HG03432 (cell line): ENCODE results near the gene ERBB4.
"Not testable (repeated sequence)": the region's sequence is repeated elsewhere in the genome, so short reads cannot be mapped to it uniquely, and the experiment has no call there.

Experiments used
- ATAC-seq: cut with Tn5 transposase; IDR thresholded peaks from one replicate; pipeline ENCODE4 v1.9.1; 2021; ENCODE audit warnings: mild to moderate bottlenecking, moderate library complexity; ENCODE audit not compliant: unreplicated experiment

Gene ERBB4

DNA sequence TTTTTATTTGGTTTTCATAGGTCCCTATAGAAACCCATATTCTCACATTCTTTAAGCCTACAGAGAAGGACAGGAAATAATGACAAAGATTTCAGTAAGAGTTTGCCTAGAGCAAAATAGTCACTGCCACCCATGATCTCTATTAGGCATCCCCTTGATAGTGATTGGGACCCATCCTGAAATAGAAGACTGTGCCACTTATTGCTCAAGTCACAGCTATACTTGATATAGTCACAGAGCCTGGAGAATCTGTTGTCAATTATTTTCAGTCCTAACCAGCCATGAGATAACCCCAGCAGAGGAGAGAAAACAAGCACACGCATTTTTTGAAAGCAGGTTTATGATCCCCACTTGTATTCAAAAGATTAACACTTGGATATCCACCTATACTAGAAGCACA, 8.2 kb downstream of the ERBB4 start:
- no peak for ATAC-seq

DNA sequence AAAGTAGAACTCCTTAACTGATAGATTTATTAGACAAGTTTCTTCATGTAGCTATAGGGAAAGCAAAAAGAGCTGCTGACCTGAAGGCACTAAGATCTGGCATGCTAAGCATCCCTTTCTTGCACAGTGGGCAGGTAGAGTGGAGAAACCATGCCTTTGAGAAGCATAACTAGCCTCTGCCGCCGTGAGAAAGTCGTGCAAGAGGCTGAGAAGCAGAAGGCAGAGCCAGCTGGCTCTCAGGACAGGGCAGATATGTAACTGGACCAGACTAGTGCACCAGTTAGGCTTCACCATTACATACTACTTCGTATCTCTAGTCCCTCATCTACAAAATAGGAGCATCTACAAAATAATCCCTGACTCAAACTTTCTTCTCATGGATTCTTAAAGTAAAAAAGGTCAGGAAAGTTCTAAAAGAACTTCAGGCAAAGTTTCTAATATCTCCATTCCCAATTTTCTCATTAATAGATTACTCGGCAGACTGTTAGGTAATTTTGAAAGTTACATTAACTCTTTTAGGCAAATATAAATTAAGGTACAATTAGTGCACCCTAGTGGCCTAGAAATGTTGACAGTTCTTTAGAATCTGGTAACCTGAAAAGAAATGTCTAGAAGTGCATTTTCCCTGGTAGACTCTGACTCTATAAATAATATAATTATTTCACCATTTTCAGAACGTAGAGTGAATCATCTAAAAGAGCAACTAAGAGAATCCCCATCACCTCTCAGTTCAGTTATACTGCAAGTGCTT, 10.3 kb downstream of the ERBB4 start:
- ATAC-seq, result no peak

DNA sequence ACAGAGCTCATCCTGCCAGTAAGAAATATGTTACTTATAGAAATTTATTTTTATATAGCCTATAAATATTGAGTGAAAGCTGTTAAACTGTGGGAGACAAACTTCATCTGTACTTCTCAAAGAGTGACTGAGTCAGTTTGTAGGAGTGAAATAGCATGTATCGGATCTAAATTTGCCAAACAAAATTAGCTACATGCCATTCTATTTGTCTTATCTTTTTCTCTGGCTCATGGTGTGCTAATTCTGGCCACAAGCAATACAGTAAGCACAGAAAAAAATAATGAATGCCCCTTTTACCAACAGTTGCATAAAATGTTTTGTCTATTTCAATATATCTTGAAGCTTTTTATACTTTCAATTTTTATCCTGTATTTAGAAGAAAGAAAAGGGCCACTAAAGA, 12.5 kb downstream of the ERBB4 start:
- ATAC-seq, result no peak

DNA sequence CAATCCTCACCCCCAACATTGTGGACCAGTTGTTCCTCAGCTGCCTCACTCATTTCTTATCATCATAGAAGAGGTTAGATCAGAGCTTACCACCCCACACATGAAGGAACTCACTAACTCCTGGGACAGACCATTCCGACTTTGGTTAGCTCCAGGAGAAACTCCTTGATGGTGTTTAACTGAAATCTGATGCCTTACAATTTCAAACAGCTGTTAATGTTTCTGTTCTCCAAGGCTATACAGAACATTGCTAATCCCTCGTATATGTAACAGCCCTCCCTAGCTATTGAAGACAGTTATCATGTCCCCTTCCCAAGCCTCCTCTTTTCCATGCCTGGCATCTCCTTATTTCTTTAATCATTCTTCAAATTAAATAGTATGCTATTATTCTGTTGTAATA, 14.8 kb downstream of the ERBB4 start:
- ATAC-seq, result no peak

DNA sequence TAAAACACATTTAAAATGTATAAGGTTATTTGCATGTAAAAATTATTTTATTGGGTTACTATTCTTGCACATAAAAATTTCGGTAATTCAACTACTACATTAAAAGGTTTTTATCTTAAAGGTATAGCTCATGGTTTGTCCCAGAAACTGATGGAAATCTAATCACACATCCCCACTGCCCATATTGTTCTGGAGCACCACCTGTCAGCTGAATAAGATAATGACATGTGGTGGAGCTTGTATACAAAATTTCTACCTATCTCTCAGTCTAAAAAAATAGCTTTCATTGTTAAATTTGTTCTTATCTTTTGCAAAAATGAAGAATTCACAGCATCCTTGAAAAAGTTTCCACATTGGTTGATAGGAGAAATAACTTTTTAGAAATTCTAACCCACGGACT, 18.3 kb downstream of the ERBB4 start:
- no peak for ATAC-seq

DNA sequence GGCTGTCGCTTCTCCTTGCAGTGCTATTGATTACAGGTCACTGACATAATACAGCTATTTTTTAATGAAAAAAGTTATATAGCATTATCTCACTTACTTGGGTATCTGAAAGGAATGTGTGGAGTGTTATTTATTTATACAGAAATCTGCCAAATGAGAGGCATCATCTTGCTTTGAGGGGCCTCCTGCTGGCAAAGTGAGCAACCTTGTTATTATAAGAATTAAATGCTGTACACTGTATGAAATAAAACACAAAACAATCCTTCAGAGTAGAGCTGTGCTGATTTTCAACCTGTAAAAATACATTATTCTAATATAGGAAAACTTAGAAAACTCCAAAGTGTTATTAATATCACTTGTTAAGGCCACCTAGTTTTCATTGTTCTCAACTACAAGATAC, 20.9 kb downstream of the ERBB4 start:
- ATAC-seq, result no peak

DNA sequence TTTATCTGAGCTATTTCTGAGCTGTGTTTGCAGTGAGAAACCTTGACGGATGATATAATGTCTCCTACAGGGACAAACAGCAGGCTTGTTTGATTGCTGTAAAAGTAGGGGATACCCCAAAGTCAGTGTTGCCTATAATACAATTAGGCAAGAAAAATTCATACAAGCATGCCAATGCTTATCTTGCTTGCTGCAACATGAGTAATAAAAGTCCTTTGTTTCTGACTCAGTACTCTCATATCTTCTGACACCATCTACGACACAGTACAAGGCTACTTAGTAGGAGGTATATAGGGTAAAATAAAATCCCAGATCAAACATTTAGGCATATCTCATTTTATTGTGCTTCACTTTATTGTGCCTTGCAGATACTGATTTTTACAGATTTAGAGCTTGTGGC, 33.0 kb downstream of the ERBB4 start:
- ATAC-seq, result peak; percentile 83

DNA sequence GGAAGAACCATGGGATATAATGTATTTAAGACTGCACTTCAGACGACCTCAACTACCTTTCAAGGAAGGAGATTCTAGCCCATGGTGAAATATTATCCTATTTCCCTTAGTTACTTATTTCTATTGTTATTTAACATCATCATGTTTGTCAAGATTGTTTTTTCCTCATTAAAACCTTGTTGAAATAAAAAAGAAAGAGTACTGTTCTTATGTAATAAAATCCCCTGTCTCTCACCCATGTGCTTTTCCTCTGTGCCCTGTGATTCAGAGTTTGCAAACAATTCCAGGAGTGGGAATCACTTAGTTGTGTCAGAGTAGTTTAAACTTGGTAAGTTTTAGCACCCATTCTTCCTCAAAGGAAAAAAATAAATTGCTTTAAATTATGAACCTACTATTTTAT, 43.6 kb downstream of the ERBB4 start:
- no peak for ATAC-seq

DNA sequence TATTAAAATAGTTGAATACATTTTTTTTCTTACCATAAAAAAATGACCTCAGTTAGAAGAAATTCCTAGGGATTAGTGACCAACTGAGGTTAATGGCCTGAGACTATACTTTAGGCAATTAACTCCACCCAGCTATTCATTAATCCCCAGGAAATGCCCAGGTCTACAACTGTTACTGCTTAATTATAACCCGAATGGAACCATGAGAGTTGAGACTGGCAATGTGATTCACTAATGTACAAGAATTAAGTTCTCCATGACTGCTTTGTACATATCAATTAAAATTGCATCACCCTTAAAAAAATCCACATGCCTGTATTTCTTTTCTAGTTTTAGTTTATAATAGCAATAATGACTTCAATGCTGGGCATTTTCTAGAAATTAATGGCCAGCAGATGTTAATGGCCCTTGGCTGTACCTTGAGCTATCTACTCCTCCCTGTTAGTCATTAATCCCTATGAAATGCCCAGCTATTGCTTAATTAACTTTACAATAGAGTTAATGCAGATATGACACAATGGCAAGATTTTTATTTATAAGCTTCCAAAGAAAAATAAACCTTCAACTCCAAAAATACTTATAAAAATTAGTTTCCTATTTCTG, 44.1 kb downstream of the ERBB4 start:
- no peak for ATAC-seq

DNA sequence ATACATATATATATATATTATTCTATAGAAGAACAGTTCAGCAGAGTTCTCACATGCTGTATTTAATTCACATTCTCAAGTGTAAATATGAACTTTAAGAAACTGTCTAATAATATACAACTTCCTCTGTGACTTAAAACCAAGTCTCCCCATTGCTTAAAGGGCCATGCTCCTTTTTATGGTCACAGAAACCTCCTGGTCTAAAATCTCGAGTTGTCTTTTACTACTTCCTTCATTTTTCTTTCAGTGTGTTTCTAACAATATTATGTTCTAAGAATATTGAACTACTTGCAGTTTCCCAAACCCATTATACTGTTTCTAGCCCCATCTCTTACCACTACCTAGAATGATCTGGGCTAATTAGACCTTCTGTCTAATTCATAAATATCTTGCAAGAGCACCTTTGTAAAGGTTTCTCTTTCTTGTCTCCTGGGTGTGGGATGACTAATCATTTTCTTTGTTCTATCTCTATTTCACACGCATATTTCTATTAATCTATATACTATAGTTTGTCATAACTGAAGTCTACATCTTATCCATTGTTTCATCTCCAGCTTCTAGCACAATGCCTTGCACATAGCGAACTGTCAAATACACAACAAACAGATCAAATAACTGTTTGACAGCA, 48.8 kb downstream of the ERBB4 start:
- ATAC-seq, result peak; percentile 84

DNA sequence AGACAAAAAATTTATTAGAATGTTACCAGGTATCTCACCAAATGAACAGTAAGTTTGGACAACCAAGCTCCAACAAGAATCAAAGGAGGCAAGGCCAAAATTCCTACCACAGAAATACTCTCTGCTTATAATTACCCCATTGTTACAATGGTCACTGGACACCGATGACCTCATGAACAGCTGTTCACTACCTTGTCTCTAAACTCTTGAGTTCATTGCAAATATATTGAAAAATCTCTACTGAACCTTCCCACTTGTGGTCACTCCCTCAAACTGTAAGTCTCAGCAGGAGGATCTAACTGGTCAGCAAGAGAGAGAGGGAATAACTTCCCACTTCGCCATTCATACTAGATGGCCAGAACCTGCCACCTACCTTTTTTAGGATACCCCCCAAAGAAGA, 50.0 kb downstream of the ERBB4 start:
- ATAC-seq, result no peak

DNA sequence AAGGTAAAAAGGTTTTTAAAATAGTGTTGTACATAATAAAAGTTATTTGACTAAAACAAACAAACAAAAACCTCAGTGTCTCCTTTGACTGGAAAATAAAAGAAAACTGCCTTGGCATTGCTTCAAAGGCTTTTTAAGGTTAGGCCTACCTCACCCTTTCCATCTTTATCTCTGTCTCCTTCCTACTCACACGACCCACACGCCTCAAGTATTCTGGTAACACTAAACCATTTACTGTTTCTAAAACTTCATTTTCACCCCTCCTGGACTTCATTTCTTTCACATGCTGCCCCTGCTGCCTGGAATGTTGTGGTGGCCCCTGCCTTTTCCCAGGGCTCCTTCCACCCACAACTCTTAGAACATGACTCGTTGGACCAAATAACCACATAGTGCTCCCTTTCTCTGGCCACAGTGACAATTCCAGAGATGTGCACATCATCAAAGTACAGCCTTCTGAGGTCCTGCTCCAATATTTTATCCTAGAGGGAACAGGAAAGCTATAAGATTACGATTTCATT, 54.0 kb downstream of the ERBB4 start:
- no peak for ATAC-seq

DNA sequence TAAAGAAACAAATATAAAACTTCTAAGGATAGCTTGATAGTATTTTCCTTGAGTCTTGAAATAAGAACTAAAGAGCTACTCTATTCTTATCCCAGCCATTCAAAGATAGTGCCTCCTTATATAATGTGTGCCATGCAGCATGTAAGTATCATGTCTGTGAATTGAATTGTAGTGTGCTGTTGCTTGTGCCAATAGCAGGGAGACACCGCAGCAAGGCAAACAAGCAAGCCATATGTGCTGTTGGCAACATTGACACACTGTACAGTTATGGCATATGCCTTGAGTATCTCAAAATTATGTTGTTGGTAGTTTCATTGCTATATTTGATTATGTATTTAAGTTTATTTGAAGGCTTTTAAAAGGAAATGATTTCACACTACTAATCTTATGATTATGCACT, 58.2 kb downstream of the ERBB4 start:
- ATAC-seq, result no peak

DNA sequence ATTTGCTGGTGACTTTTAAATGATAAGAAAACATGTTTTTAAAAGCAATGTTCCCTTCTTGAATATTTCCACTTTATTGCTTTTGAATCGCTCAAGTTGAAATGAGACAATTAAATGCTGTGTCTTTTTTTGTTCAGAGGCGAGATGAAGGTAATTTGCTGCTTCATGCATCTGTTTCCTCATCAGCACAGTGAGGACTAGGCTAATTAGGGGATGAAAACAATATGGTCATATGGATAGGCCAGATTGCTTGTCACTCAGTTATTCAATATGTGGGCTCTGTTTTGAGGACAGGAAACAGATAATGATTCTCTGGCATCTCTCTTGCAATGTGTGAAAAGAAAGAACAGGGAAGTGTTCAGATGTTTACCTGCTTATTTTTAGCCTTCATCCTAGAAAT, 61.0 kb downstream of the ERBB4 start:
- ATAC-seq, result no peak

DNA sequence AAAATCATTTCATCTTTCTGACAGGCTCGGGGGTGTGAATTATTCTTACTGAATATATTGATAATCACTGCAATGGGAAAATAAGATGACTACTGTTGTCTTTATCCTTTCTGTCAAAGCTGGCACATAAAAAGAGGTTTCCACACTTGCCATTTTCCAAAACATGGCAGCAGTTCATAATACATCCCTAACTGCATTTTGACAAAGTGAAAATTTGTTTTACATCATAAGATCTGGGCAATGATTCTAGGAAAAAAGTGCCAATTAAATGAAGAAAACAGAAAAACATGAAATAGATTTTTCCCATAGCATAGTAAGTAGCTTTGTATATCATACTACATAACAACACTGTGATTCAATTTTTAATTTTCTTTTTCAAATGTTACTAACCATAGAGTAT, 65.4 kb downstream of the ERBB4 start:
- ATAC-seq, result no peak

DNA sequence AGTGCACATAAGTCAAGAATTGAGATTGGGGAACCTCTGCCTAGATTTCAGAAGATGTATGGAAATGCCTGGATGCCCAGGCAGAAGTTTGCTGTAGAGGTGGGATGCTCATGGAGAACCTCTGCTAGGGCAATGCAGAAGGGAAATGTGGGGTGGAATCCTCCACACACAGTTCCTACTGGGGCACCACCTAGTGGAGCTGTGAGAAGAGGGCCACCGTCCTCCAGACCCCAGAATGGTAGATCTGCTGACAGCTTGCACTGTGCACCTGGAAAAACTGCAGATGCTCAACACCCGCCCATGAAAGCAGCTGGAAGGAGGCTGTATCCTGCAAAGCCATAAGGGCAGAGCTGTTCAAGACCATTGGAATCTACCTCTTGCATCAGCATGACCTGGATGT, 71.1 kb downstream of the ERBB4 start:
- not testable (repeated sequence) for ATAC-seq

DNA sequence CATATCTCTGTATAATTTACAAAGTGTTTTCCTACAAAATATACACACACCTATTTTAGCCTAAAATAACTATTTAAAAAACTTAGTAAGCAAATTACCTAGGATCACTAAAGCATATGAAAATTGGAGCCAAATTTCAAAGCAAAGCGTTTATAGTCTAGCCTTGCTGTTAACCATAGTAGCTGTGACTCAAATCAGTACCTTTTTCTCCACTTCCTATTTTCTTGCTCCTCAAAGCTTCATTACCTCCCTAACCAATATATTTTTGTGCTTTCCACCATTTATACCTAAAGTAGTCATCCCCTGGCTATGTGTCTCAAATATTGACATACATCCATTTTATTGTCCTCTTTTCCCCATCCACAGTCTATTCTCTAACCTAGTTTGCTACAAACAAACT, 73.1 kb downstream of the ERBB4 start:
- peak; percentile 48 for ATAC-seq

DNA sequence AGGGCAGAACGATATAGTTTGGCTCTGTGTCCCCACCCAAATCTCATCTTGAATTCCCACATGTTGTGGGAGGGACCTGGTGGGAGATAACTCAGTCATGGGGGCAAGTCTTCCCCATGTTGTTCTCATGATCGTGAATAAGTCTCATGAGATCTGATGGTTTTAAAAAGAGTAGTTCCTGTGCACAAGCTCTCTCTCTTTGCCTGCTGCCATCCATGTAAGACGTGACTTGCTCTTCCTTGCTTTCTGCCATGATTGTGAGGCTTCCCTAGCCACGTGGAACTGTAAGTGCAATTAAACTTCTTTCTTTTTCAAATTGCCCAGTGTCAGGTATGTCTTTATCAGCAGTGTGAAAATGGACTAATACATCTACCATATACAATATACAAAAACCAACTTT, 76.9 kb downstream of the ERBB4 start:
- ATAC-seq, result not testable (repeated sequence)

DNA sequence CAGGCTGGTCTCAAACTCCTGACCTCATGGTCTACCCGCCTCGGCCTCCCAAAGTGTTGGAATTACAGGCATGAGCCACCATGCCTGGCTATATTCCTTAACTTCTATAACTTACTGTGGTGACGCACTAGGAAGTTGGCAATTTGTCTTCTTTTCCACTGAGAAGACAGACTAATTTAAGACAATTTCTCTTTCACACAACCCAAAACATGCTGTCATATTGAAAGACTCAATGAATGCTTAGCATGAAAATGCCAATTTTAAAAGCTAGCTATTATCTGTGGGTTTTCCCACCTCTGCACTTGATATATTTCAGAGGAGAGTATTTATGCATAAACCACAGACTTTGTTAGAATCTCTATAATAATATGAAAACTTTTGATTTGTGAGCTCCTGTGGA, 84.5 kb downstream of the ERBB4 start:
- no peak for ATAC-seq

DNA sequence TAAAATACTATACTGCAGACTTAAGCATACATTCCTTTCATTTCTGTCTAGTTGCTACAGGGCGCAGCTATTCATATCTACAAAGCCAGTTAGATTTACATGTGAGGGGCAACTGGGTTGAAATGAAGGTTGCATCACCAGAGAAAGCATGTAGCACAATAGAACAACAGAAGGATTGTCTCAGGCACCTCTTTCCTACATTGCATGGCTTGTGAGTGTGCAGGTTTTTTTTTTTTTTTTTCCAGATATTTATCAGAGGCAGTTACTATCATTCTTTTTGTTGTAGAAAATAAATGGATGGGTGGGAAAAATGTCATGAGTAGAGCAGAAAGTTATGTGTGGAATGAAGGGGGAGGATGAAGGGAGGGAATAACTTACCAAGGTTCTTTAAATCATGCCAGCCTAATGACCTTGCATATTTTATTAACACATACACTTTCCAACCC, 86.8 kb downstream of the ERBB4 start:
- ATAC-seq, result no peak

DNA sequence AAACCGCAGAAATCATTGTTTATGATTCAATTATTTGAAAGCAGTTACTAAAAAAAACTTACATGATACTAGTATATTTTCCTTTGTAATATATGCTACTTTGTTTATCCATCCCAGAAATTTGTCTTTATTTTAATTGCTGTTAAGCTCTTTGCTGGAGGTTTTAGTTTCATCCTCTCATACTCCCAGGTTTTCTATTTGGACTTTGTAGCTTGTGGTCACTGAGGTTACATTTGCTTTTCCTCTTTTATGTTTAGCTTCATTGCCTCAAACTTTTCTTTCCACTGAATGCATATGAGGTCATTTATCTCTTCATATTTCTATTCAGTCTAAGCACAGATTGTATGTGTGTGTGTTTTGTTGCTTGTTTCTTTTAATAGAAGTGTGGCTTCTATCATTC, 89.9 kb downstream of the ERBB4 start:
- no peak for ATAC-seq

DNA sequence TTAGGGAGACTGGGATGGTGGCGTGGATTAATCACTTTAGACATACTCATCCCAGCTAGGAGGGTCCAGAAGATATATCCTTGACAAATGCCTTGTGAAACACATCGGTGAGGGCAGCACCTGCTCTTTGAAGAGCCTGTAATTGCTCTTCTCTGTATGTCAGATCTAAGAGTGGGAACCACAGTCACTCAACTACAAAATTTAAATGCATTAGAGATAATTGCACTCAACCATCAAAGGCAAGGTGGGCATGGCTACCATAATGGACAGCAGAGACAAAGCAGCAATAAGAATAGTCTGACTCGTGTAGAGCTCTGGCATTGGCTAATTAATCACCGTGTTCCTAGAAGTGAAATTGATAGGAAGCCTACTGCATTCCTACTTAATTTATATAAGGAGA, 96.8 kb downstream of the ERBB4 start:
- ATAC-seq, result no peak
